Upper lobe of left lung (tissue), 6 donors: Measurements from ENCODE around the gene R3HDM4. TPM values are rescaled to one million over a fixed set of nuclear protein-coding genes. Genes with fewer than 3 reads are reported as not detected.
A peak's percentile ranks its signal among the peaks of the same experiment; 100 is the strongest.

Experiments
- ATAC-seq, 2 donors: fragments of 200-7000 bp; cut with Tn5 transposase; one replicate each; pipeline ENCODE4 v1.9.1; 2022; ENCODE audit warnings: mild to moderate bottlenecking in 2 of 2, moderate library complexity in 2 of 2; ENCODE audit not compliant: low FRiP score in 2 of 2
- DNase-seq, 2 donors: peaks; one replicate each; pipeline ENCODE4 v3.0.0-alpha.2; 2019 to 2020
- H3K27ac ChIP-seq, 4 donors: fragments of 200-600 bp; sonication (generic); one replicate each; pipeline ENCODE4 v1.5.1; 2016 to 2019
- H3K27me3 ChIP-seq, 4 donors: fragments of 200-600 bp; sonication (generic); one replicate each; pipeline ENCODE4 v1.5.1; 2017 to 2019
- H3K36me3 ChIP-seq, 4 donors: fragments of 200-600 bp; sonication (generic); one replicate each; pipeline ENCODE4 v1.5.1; 2016 to 2019
- H3K4me1 ChIP-seq, 4 donors: fragments of 200-600 bp; sonication (generic); one replicate each; pipeline ENCODE4 v1.5.1; 2018 to 2019
- H3K4me3 ChIP-seq, 4 donors: fragments of 200-600 bp; sonication (generic); one replicate each; pipeline ENCODE4 v1.5.1; 2017 to 2019; ENCODE audit warnings: mild to moderate bottlenecking in 2 of 4, moderate library complexity in 1 of 4
- H3K9me3 ChIP-seq, 4 donors: fragments of 200-600 bp; sonication (generic); one replicate each; pipeline ENCODE4 v1.5.1; 2018 to 2019
- CTCF ChIP-seq, 6 experiments: fragments of 450-650 bp in 4 of 6; fragments of 200-600 bp in 2 of 6; sonication (generic) in 2 of 6; IDR thresholded peaks; one replicate each; pipeline ENCODE4 v1.5.1; 2016 to 2019; ENCODE audit warnings: antibody characterized with exemption in 6 of 6
- EP300 ChIP-seq, 4 donors: sonication (generic); formaldehyde crosslinking; IDR thresholded peaks; one replicate each; pipeline ENCODE4 v1.5.1; 2017; ENCODE audit warnings: antibody characterized with exemption in 4 of 4, control low read depth in 2 of 4
- POLR2A ChIP-seq, 4 donors: fragments of 450-650 bp; IDR thresholded peaks; one replicate each; pipeline ENCODE4 v1.5.1; 2016 to 2017; ENCODE audit warnings: antibody characterized with exemption in 4 of 4, mild to moderate bottlenecking in 2 of 4
- POLR2AphosphoS5 ChIP-seq, 2 donors: sonication (generic); formaldehyde crosslinking; IDR thresholded peaks; one replicate each; pipeline ENCODE4 v1.5.1; 2017; ENCODE audit warnings: antibody characterized with exemption in 2 of 2
- WGBS, 2 donors: methylation state at CpG; one replicate each; pipeline ENCODE4 v1.1.5; 2017 to 2018; 5-methylcytosine and 5-hydroxymethylcytosine counted together
- total RNA-seq, 6 donors: library from RNA; depleted of rRNA in 4 of 6; stranded (reverse); fragments of >200 nt in 4 of 6; gene quantifications; one replicate each; pipeline versions ENCODE4 v1.1.0 to v1.2.1, GENCODE V29; 2016 to 2021
- donor health status: DM: no; HTN: no; CAD: no; lungs with moderate emphysema.
- donor health status: DM: no; HTN: yes; CAD: no; lungs with severe emphysema.

The R3HDM4 gene
- total RNA-seq, 6 donors from 2014 or later = 39.6 to 71.2 (median 63.3) TPM

- 81% methylated on average over 14 of the region's 14 CpGs for WGBS, 2 donors
- Histone ChIP-seq H3K27me3 (no peaks in the 10 kb centered on the region), H3K4me1 (peaks cover 23 to 29% (median 25%) of the 10 kb centered on the region in 4 donors), H3K4me3 (peak overlapping the region in 1 of 4 donors; percentile 7), H3K27ac (peak overlapping the region in 1 of 4 donors; percentile 64), H3K36me3 (peaks cover 0 to 8% (median 0%) of the 10 kb centered on the region in 4 donors), H3K9me3 (no peaks in the 10 kb centered on the region)
- DNase-seq (no peak), ATAC-seq (no peak)
- TF ChIP-seq CTCF (IDR thresholded peaks at IDR 0.05) (no peak), POLR2A (IDR thresholded peaks at IDR 0.05) (no peak), POLR2AphosphoS5 (IDR thresholded peaks at IDR 0.05) (no peak)
Observed at GRCh38 chr19:952049-952679, 39.1 kb upstream of the R3HDM4 start.

GRCh38 chr19:950352-951066, 37.5 kb upstream of the R3HDM4 start:
- TF ChIP-seq POLR2A (IDR thresholded peaks at IDR 0.05) (no peak), CTCF (IDR thresholded peaks at IDR 0.05) (no peak), EP300 (IDR thresholded peaks at IDR 0.05) (no peak), POLR2AphosphoS5 (IDR thresholded peaks at IDR 0.05) (no peak)
- peaks cover 0 to 8% (median 0%) of the 10 kb centered on the region in 4 donors for H3K36me3 ChIP-seq
- 86 to 92% methylated on average over 16 to 17 of the region's 17 CpGs for WGBS, 2 donors
- no peak for ATAC-seq
- no peak overlapping the region for H3K27ac ChIP-seq
- H3K4me1 ChIP-seq = peaks cover 18 to 23% (median 20%) of the 10 kb centered on the region in 4 donors
- H3K9me3 ChIP-seq = no peaks in the 10 kb centered on the region
- no peaks in the 10 kb centered on the region for H3K27me3 ChIP-seq
- no peak overlapping the region for H3K4me3 ChIP-seq
- DNase-seq = peak in 1 of 2 donors; percentile 52

GRCh38 chr19:948842-949496, 36.0 kb upstream of the R3HDM4 start:
- ATAC-seq = no peak
- Histone ChIP-seq H3K9me3 (no peaks in the 10 kb centered on the region), H3K4me3 (no peak overlapping the region), H3K27me3 (no peaks in the 10 kb centered on the region), H3K27ac (no peak overlapping the region), H3K36me3 (peaks cover 0 to 8% (median 0%) of the 10 kb centered on the region in 4 donors), H3K4me1 (peaks cover 15 to 20% (median 17%) of the 10 kb centered on the region in 4 donors)
- DNase-seq = peak in 1 of 2 donors; percentile 55
- TF ChIP-seq POLR2AphosphoS5 (IDR thresholded peaks at IDR 0.05) (no peak), CTCF (IDR thresholded peaks at IDR 0.05) (no peak), EP300 (IDR thresholded peaks at IDR 0.05) (no peak), POLR2A (IDR thresholded peaks at IDR 0.05) (no peak)
- 85 to 90% methylated on average over 13 to 23 of the region's 25 CpGs for WGBS, 2 donors

GRCh38 chr19:947707-948539, 34.9 kb upstream of the R3HDM4 start:
- no peak for TF ChIP-seq POLR2AphosphoS5 (IDR thresholded peaks at IDR 0.05)
- no peak for TF ChIP-seq EP300 (IDR thresholded peaks at IDR 0.05)
- no peak for TF ChIP-seq CTCF (IDR thresholded peaks at IDR 0.05)
- TF ChIP-seq POLR2A (IDR thresholded peaks at IDR 0.05) = no peak
- H3K27me3 ChIP-seq = no peaks in the 10 kb centered on the region
- ATAC-seq = peak; percentile 76
- H3K4me1 ChIP-seq = peaks cover 6 to 10% (median 7%) of the 10 kb centered on the region in 4 donors
- H3K36me3 ChIP-seq = peaks cover 0 to 8% (median 0%) of the 10 kb centered on the region in 4 donors
- peak overlapping the region in 1 of 4 donors; percentile 52 for H3K27ac ChIP-seq
- 76 to 96% methylated on average over 15 to 41 of the region's 47 CpGs for WGBS, 2 donors
- peak; percentile 68 to 86 for DNase-seq
- no peaks in the 10 kb centered on the region for H3K9me3 ChIP-seq
- no peak overlapping the region for H3K4me3 ChIP-seq
